ENCODE results near the gene HHIPL1.

HHIPL1 gene

GRCh38 chr14:99720941-99721791 is 76.2 kb downstream of the HHIPL1 start:
- in situ Hi-C loops (cut with HindIII; ENCODE audit: low pct_ligation_motif_present, low sequenced_read_pairs): loop anchor here (25.0 kb wide), 1 partner anchor 166 kb away; no protein-coding TSS in a partner anchor
- no peak for DNase-seq

GRCh38 chr14:99721792-99722516 is 77.0 kb downstream of the HHIPL1 start:
- H3K4me3 ChIP-seq (ENCODE audit: low read depth, low read length): no peak overlapping the region
- H3K27ac ChIP-seq: no peak overlapping the region
- H3K27me3 ChIP-seq (replicated peaks): no peaks in the 10 kb centered on the region
- no peaks in the 10 kb centered on the region for H3K36me3 ChIP-seq (replicated peaks)
- DNase-seq: no peak
- no peak for TF ChIP-seq CTCF (IDR thresholded peaks at IDR 0.05; ENCODE audit: low read depth, low read length, missing control alignments)
- in situ Hi-C loops (cut with HindIII; ENCODE audit: low pct_ligation_motif_present, low sequenced_read_pairs): loop anchor here (25.0 kb wide), 1 partner anchor 165 kb away; no protein-coding TSS in a partner anchor

More at GRCh38 chr14:99720941-99721791, 76.2 kb downstream of the HHIPL1 start:
- Histone ChIP-seq H3K4me3 (ENCODE audit: low read depth, low read length) (no peak overlapping the region), H3K27ac (no peak overlapping the region), H3K27me3 (replicated peaks) (no peaks in the 10 kb centered on the region), H3K36me3 (replicated peaks) (no peaks in the 10 kb centered on the region)
- TF ChIP-seq CTCF (IDR thresholded peaks at IDR 0.05; ENCODE audit: low read depth, low read length, missing control alignments): no peak

GRCh38 chr14:99722741-99723140 is 77.8 kb downstream of the HHIPL1 start:
- no peak overlapping the region for H3K27ac ChIP-seq
- TF ChIP-seq CTCF (IDR thresholded peaks at IDR 0.05; ENCODE audit: low read depth, low read length, missing control alignments): no peak
- H3K36me3 ChIP-seq (replicated peaks): no peaks in the 10 kb centered on the region
- DNase-seq: no peak
- H3K4me3 ChIP-seq (ENCODE audit: low read depth, low read length): no peak overlapping the region
- no peaks in the 10 kb centered on the region for H3K27me3 ChIP-seq (replicated peaks)
- in situ Hi-C loops (cut with HindIII; ENCODE audit: low pct_ligation_motif_present, low sequenced_read_pairs): loop anchor here (25.0 kb wide), 1 partner anchor 165 kb away; no protein-coding TSS in a partner anchor

GRCh38 chr14:99724196-99724891 is 79.4 kb downstream of the HHIPL1 start:
- TF ChIP-seq CTCF (IDR thresholded peaks at IDR 0.05; ENCODE audit: low read depth, low read length, missing control alignments): peak; percentile 8
- Histone ChIP-seq H3K4me3 (ENCODE audit: low read depth, low read length) (no peak overlapping the region), H3K27ac (no peak overlapping the region), H3K27me3 (replicated peaks) (no peaks in the 10 kb centered on the region), H3K36me3 (replicated peaks) (no peaks in the 10 kb centered on the region)
- in situ Hi-C loops (cut with HindIII; ENCODE audit: low pct_ligation_motif_present, low sequenced_read_pairs): loop anchor here (25.0 kb wide), 1 partner anchor 163 kb away; no protein-coding TSS in a partner anchor
- DNase-seq: no peak

GRCh38 chr14:99724939-99725773 is 80.2 kb downstream of the HHIPL1 start:
- Histone ChIP-seq H3K27ac (no peak overlapping the region), H3K27me3 (replicated peaks) (no peaks in the 10 kb centered on the region), H3K4me3 (ENCODE audit: low read depth, low read length) (no peak overlapping the region), H3K36me3 (replicated peaks) (no peaks in the 10 kb centered on the region)
- no peak for TF ChIP-seq CTCF (IDR thresholded peaks at IDR 0.05; ENCODE audit: low read depth, low read length, missing control alignments)
- DNase-seq: no peak
- in situ Hi-C loops (cut with HindIII; ENCODE audit: low pct_ligation_motif_present, low sequenced_read_pairs): loop anchor here (25.0 kb wide), 1 partner anchor 162 kb away; no protein-coding TSS in a partner anchor
